NCI-H128 (cell line): ENCODE data around the gene CACNA1C.
"Not testable (repeated sequence)": the region's sequence is repeated elsewhere in the genome, so short reads cannot be mapped to it uniquely, and the experiment has no call there.

Source experiments
- DNase-seq: peaks from one replicate; lab custom pipeline; 2025; ENCODE audit not compliant: unreplicated experiment; lab: John Stamatoyannopoulos, UW

The CACNA1C gene

DNA sequence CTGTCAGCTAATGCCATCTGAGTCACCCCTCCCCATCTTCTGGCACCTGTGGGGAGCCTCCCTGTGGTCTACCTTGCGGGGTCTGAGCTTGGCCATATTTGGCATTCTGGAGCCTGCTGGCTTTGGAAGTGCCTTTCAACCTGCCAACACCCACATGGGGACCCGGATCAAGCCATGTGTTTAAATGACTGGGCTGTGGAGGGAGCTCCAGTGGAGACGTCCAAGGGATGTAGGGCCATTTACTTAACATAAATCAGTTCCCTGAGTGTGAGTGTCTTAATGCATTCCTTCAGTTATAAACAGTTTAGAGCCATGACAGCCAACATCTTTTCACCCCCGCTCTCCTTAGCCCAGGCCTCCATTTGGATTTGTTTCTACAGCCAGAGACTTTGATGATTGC, 22.0 kb downstream of the CACNA1C start:
- DNase-seq = no peak

- DNase-seq = no peak
These were observed 22.9 kb downstream of the CACNA1C start for GRCh38 chr12:2075508-2076195.

DNA sequence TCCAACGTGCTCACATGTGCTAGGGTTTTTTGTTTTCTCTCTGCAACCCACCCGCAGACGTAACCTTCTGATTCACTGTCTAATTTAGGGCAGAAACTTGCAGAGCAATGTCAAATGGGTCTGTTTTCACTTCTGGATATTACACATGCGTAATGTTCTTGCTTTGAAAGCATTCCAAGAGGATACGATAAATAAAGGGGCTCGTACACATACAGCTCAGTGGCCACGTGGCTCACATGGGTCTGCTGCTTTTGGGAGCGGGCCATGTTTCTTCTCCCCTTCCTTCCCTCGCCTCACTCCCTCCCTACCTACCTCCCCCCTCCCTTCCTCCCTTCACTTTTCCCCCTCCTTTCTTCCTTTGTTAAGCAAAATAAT, 23.4 kb downstream of the CACNA1C start:
- DNase-seq = no peak

DNA sequence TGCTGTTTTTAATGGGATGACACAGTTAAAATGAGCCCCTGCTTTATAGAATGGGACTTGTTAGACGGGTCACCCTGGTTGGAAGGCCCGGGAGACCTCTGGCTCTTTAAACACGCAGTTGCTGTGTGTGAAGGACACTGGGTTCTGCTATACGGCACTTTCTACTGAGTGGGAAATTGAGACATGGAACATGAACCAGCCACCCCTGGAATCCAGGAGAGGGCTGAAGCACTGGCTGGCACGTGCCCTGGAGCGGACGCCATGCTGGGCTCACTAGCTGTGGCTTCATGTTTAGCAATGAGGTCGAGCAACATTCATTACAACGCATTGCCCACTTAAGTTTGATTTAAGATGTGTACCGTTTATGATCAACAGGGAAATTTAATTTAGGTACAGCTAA, 23.9 kb downstream of the CACNA1C start:
- no peak for DNase-seq

DNA sequence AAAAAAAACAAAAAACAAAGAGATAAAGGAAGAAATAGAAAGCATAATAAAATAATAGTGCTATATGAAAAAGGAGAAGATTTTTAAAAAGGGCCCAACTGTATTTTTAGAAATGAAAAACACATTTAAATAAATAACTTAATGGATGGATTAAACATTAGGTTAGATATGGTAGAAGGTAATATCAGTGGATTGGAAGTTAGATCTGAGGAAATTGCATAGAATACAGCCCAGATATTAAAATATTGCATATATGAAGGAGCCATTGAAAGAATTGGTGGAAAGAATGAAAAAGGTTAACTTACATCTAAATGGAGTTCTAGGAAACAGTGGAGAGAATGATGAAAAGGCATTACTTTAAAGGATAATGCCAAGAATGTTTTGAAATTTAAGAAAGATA, 27.8 kb downstream of the CACNA1C start:
- DNase-seq = no peak

DNA sequence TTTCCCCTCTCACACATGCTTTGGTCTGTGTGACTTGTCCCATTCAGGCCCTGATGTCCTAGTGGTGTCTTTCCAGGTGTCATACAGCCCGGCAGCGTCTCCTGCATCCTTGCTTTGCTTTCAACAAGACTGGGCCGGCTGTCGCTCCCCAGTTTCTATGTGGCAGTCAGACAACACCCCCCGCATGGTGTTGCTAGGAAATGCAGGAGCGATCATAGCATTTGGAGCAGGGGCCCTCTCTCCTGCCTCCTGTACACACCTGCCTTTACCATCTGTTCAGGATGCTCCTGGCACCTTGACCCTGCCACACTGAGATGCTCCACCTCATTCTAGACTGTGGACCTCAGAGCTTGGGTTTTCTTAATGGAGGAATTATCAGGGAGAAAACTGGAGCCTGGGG, 29.5 kb downstream of the CACNA1C start:
- DNase-seq = no peak

- no peak for DNase-seq
These were observed 30.2 kb downstream of the CACNA1C start for GRCh38 chr12:2083008-2083407.

DNA sequence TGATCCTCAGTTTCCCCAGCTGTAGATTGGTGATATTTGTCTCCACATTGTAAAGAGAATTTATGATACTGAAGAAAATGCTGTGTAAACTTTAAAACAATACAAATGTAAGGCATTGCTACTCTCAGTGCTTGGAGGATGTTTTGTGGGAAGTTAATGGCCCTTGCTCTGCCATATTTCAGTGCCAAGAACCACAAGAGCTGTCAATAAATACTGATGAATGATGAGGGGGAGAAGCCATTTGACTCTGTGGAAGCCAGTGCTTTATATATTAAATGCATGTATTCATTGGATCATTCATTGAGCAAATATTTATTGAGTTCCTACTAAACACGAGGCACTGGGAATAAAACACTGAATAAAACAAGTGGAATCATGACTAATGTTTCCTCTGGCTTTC, 30.8 kb downstream of the CACNA1C start:
- no peak for DNase-seq

DNA sequence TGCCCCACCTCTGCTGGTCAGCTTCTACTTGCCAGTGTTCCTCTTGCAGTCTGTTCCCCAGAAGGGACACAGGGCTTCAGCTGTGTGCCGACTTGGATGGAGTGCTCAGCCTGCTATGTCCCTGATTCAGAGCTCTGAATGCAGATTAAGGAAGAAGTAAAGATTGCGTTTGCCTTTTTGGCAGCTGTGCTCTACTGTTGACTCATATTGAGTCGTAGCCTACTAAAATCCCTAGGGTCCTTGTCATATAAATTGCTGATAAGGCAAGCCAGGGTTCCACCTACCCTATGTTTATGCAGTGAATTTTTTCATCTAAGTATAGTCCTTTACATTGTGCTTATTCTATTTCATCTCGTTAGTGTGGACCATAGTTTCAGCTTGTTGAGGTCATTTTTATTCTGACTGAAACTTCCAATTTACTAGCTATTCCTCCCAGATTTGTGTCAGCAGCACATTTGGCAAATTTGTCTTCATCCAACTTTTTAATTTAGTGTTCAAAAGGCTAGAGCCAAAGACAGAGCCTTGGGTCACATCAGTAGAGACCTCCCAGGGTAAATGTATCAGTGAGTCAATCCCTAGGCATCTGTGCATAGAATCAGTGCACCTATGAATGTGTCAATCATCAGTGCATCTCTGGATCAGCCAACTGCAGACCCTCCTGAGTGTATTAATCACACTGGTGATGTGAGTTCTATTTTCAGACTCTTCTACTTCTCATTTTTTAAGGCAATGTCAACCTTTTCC, 31.9 kb downstream of the CACNA1C start:
- DNase-seq = no peak

DNA sequence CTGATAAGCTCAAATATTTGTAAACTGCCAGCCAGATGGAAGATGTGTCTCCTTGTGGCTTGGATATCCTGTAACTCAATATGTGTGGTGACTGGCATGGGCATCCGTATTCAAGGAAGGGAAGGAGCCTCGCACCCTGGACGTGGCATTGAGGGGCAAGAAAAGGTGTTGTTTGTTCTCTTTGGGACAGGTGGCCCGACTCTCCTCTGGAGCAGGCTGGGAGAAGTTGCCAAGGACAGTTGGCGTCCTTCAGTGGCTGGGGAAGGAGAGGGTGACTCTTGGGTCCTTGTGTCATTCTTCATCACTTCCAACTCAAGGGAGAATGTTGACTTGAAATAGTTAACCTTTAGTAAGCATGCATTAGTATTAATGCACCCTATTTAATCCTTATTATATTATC, 39.6 kb downstream of the CACNA1C start:
- DNase-seq = no peak

DNA sequence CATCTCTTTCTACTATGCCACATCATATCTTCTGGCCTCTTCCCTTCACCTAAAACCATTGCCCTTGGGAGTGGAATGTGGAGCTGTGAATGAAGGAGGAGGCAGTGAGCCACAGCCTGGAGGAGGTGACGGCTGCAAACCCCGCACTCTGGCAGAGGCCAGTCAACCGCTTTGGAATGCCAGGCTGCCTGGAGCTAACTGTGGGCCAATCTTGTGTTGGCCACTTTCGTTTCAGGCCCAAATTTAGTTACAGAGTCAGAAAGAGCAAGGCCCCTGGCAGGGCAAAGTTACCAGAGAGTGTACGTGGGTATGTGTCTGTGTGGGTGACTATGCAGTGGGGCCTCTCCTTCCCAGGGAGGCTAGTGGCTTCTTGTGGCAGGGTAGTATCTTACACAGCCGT, 40.1 kb downstream of the CACNA1C start:
- no peak for DNase-seq

DNA sequence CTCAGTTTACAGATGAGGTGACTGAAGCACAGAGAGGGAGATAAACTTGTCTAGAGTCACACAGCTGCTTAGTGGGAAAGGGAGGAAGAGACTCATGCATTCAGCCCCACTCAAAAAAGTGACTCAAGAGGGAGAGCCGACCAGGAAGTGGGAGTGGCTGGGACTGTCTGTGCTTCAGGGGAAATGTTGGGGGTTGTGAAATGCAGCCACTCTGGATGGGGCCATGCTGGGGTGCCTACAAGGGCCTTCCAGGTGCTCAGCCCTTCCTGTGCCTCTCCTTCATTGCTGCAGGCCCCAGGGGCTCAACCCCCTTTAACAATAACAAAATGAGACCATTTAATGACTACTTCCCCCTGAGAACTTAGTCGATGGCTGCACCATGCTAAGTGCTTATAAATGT, 41.8 kb downstream of the CACNA1C start:
- DNase-seq = no peak

- DNase-seq = no peak
These were observed 43.1 kb downstream of the CACNA1C start for GRCh38 chr12:2095878-2096277.

DNA sequence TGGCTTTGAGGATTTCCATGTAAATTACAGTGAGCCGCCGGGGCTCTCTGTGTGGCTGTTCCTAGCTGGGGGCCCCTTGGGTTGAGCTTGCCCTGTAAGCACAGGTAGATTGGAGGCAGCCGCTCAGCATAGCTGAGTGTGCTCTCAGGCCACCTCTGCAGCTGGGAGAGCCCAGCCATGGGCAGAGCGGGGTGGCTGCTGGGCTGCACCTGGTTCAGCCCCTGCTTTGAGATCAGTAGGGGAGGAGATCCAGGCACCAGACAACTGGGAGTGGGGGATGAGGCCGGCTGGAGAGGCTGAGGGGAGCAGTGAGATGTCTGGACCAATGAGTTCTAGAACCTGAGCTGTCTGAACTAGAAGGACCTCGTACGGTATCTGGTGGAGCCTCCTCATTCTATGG, 44.8 kb downstream of the CACNA1C start:
- no peak for DNase-seq

DNA sequence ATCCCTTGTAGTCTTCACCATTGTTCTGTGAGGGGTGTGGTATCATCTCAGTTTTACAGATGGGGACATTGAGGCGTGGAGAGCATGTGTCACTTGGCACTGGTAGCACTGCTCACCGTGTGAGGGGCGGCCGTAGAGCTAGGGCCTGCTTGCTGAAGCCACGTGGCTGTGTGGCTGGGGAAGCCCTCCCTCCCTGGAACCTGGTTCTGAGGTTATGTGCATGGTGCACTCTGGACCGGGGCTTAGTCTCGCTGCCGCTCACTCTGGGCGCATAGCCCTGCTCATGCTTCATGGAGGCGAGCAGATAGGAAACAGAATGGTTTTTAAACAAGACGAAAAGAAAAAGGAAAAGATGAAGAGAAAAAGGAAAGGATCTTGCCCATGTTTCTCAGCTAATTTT, 46.1 kb downstream of the CACNA1C start:
- DNase-seq = no peak

DNA sequence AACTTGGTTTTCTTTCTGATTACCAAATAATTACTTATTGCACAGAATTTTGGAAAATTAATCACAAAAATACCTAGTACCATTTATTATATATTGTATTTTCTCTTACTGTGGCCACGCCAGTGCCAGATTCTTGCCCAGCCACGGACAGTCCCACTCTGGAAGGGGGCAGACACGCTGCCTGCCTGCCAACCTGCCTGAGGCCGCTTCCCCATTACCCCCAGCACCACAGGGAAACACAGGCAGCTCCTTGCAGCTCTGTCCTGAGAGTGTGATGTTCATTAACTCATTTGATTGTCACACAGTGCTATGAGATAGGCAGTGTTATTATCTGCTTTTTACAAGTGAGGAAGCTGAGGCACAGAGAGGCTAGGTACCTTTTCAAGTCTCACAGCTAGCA, 46.8 kb downstream of the CACNA1C start:
- no peak for DNase-seq

DNA sequence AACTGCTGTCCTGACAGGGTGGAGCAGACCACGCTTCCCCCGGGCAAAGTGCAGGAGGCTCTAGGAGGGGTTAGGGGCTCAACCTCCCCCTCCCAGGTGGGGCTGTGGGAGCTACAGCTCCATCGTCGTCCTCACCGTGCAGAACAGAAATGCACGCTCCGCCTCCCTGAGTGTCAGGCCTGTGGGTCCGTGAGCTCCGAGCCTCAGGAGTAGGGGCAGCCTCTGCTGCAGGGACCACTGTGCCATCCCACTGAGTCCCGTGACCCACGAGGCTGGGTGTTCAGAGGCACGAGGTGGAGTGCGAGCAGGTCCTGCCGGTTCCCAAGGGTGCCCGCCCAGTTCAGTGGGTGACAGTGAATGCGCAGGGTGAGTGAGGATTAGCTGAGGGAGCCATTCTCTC, 48.6 kb downstream of the CACNA1C start:
- DNase-seq = no peak

GRCh38 chr12:2101771-2102170, 49.0 kb downstream of the CACNA1C start:
- no peak for DNase-seq

GRCh38 chr12:2102736-2103135, 49.9 kb downstream of the CACNA1C start:
- DNase-seq = not testable (repeated sequence)

GRCh38 chr12:2105387-2105786, 52.6 kb downstream of the CACNA1C start:
- not testable (repeated sequence) for DNase-seq

DNA sequence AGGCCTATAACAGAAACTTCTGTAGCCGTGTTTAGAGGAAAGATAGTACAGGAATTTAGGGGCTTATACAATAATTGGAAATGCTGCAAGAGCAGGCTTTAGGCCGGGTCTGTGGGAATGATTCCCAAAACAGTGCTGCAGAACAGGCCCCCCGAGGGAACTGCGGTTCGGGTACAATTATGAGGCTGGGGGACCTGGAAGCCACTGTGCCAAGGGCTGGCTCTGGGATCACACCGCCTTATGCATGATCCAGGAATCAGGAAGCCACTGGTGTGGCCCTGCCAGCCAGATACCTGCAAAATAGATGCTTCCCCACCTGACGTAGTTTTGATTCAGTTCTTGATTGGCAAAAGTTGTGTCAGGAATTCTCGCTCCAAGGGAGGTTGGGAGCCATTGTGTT, 55.4 kb downstream of the CACNA1C start:
- DNase-seq = no peak

GRCh38 chr12:2108975-2109671, 56.3 kb downstream of the CACNA1C start:
- no peak for DNase-seq
